ENCODE measurements around the gene ATP6V1C2. TPM values are rescaled to one million over a fixed set of nuclear protein-coding genes. Genes with fewer than 3 reads are reported as not detected.

The ATP6V1C2 gene
- total RNA-seq, 1 experiment from 2014 or later = 0.40 TPM

DNA sequence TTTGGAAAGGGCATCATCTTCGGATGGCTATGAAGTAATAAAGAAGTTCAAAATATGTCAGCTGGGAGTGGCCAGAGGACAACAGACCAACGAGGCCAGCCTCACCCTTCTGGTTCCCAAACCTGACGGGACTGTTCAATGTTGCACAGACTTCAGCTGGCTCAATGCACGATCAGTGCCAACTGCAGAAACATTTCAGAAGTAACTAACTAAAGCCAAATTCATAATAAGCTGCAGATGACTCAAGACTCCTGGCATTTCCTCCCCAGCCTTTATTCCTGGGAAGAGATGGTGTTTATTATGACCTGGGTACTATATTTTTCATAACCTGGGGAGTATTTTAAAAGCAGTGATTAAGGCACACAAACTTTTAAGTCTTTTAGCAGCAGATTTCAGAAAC lies 3.8 kb upstream of the ATP6V1C2 start:
- H3K79me2 ChIP-seq (ENCODE audit: low read length) = no peaks in the 10 kb centered on the region
- no TSS peak for BruUV-seq (replicated peaks)
- peak overlapping the region; percentile 36 for H3K27ac ChIP-seq (ENCODE audit: low read length)
- no peaks in the 10 kb centered on the region for H3K36me3 ChIP-seq (ENCODE audit: low read depth, low read length)
- peaks cover 47% of the 10 kb centered on the region for H3K4me1 ChIP-seq (ENCODE audit: insufficient read depth, low read length)
- H3K4me3 ChIP-seq (ENCODE audit: low read length) = peak overlapping the region; percentile 20; the same call in 1 of the 2 replicates
- H3K4me2 ChIP-seq (ENCODE audit: low read length) = peak overlapping the region; percentile 71
- DNase-seq (peak; percentile 91), ATAC-seq (peak; percentile 81)
- no peaks in the 10 kb centered on the region for H3K9me2 ChIP-seq (replicated peaks; ENCODE audit: low read length)
- H3K9ac ChIP-seq (ENCODE audit: low read length) = no peak overlapping the region
- no peaks in the 10 kb centered on the region for H3K9me3 ChIP-seq (ENCODE audit: low read length)
- peaks cover 21% of the 10 kb centered on the region for H3K27me3 ChIP-seq (ENCODE audit: low read length)
- no peaks in the 10 kb centered on the region for H4K20me1 ChIP-seq (ENCODE audit: low read length)
- TF ChIP-seq EZH2phosphoT487 (IDR thresholded peaks at IDR 0.05; ENCODE audit: borderline replicate concordance, low read length) = no peak
- TF ChIP-seq, protein P1, sequence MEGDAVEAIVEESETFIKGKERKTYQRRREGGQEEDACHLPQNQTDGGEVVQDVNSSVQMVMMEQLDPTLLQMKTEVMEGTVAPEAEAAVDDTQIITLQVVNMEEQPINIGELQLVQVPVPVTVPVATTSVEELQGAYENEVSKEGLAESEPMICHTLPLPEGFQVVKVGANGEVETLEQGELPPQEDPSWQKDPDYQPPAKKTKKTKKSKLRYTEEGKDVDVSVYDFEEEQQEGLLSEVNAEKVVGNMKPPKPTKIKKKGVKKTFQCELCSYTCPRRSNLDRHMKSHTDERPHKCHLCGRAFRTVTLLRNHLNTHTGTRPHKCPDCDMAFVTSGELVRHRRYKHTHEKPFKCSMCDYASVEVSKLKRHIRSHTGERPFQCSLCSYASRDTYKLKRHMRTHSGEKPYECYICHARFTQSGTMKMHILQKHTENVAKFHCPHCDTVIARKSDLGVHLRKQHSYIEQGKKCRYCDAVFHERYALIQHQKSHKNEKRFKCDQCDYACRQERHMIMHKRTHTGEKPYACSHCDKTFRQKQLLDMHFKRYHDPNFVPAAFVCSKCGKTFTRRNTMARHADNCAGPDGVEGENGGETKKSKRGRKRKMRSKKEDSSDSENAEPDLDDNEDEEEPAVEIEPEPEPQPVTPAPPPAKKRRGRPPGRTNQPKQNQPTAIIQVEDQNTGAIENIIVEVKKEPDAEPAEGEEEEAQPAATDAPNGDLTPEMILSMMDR (conservative IDR thresholded peaks at IDR 0.05; ENCODE audit: low read depth, low read length) = no peak
- no peak for TF ChIP-seq EZH2 (IDR thresholded peaks at IDR 0.05; ENCODE audit: low read length, unreplicated experiment)
- peak overlapping the region; percentile 54 for H2AFZ ChIP-seq (ENCODE audit: low read length)
- intact Hi-C loops (cut with micrococcal nuclease) = loop anchor here (5.0 to 10.0 kb wide), 3 partner anchors 40 to 415 kb away; partner anchors contain the start of gene PDIA6
- ChIA-PET POLR2A (ENCODE audit: unreplicated experiment) (interaction anchor here (0.5 to 0.6 kb wide), 2 partner anchors 36 to 408 kb away, joined by 3 to 4 read pairs; no protein-coding TSS in a partner anchor), CTCF (no interaction called here)
- H3F3A ChIP-seq (ENCODE audit: low read length, unreplicated experiment) = peaks cover 6% of the 10 kb centered on the region

DNA sequence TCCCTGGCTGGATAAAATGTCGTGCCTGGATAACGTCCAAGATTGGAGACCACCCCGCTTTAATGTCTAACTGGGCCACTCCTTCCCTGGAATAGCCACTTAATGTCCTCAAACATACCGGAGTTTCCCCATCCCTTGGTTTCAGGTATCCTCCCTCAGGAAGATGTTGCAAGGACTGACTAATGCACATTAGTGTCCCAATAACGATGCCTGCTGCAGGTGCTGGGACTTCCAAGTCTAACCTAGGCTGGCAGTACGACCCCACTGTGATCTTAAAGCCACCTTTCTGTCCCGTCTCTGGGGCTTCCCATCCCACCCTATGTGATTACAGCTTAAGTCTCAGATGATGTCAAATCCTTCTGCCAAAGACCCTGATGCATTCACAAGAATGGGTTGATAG lies 1.1 kb upstream of the ATP6V1C2 start:
- no peaks in the 10 kb centered on the region for H3K9me2 ChIP-seq (replicated peaks; ENCODE audit: low read length)
- H3F3A ChIP-seq (ENCODE audit: low read length, unreplicated experiment) = peaks cover 6% of the 10 kb centered on the region
- no peak overlapping the region for H3K9ac ChIP-seq (ENCODE audit: low read length)
- BruUV-seq (replicated peaks) = no TSS peak
- TF ChIP-seq, protein P1 (conservative IDR thresholded peaks at IDR 0.05; ENCODE audit: low read depth, low read length) = no peak
- TF ChIP-seq EZH2 (IDR thresholded peaks at IDR 0.05; ENCODE audit: low read length, unreplicated experiment) = no peak
- TF ChIP-seq EZH2phosphoT487 (IDR thresholded peaks at IDR 0.05; ENCODE audit: borderline replicate concordance, low read length) = no peak
- no peaks in the 10 kb centered on the region for H4K20me1 ChIP-seq (ENCODE audit: low read length)
- ChIA-PET POLR2A (ENCODE audit: unreplicated experiment) (no interaction called here), CTCF (no interaction called here)
- peaks cover 47% of the 10 kb centered on the region for H3K4me1 ChIP-seq (ENCODE audit: insufficient read depth, low read length)
- no peak overlapping the region for H3K27ac ChIP-seq (ENCODE audit: low read length)
- intact Hi-C loops (cut with micrococcal nuclease) = no loop called here
- no peaks in the 10 kb centered on the region for H3K9me3 ChIP-seq (ENCODE audit: low read length)
- ATAC-seq (no peak), DNase-seq (peak; percentile 57)
- H3K4me3 ChIP-seq (ENCODE audit: low read length) = no peak overlapping the region
- peaks cover 29% of the 10 kb centered on the region for H3K27me3 ChIP-seq (ENCODE audit: low read length)
- H3K79me2 ChIP-seq (ENCODE audit: low read length) = no peaks in the 10 kb centered on the region
- peak overlapping the region; percentile 83; the same call in 1 of the 2 replicates for H3K4me2 ChIP-seq (ENCODE audit: low read length)
- no peaks in the 10 kb centered on the region for H3K36me3 ChIP-seq (ENCODE audit: low read depth, low read length)
- H2AFZ ChIP-seq (ENCODE audit: low read length) = no peak overlapping the region

DNA sequence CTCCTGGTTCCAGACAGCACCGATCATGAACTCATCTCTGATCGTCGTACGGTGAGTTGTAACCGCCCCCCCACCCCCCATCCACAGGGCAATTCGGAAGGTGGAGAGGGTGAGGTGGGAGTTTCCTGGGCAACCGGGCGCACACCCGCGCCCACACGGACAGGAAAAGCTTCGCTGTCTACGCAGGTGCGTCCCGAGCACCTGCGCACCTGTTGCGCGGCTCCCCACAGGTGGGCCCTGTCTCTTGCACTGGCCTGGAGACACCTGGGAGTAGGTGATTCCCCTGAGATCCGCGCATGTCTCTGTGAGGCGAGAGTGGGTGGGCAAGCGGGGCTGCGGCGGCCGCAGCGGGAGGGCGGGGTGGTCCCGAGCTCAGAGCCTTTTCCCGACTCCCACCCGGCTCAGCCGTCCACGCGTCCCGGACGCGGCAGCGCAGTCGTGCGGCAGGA lies 459 bp upstream of the ATP6V1C2 start:
- ATAC-seq (no peak), DNase-seq (no peak)
- Histone ChIP-seq H3K4me1 (ENCODE audit: insufficient read depth, low read length) (peaks cover 47% of the 10 kb centered on the region), H3K36me3 (ENCODE audit: low read depth, low read length) (no peaks in the 10 kb centered on the region), H3K9me3 (ENCODE audit: low read length) (no peaks in the 10 kb centered on the region), H3K27me3 (ENCODE audit: low read length) (peaks cover 29% of the 10 kb centered on the region), H3K79me2 (ENCODE audit: low read length) (no peaks in the 10 kb centered on the region), H3K4me3 (ENCODE audit: low read length) (peak overlapping the region; percentile 66), H3K27ac (ENCODE audit: low read length) (no peak overlapping the region), H3K4me2 (ENCODE audit: low read length) (peak overlapping the region; percentile 83), H3K9me2 (replicated peaks; ENCODE audit: low read length) (no peaks in the 10 kb centered on the region), H3F3A (ENCODE audit: low read length, unreplicated experiment) (peaks cover 6% of the 10 kb centered on the region), H2AFZ (ENCODE audit: low read length) (peak overlapping the region; percentile 55; the same call in 1 of the 2 replicates), H3K9ac (ENCODE audit: low read length) (no peak overlapping the region), H4K20me1 (ENCODE audit: low read length) (no peaks in the 10 kb centered on the region)
- intact Hi-C loops (cut with micrococcal nuclease) = no loop called here
- no TSS peak for BruUV-seq (replicated peaks)
- CTCF ChIA-PET = no interaction called here
- TF ChIP-seq, protein P1 (conservative IDR thresholded peaks at IDR 0.05; ENCODE audit: low read depth, low read length) = no peak
- TF ChIP-seq EZH2phosphoT487 (IDR thresholded peaks at IDR 0.05; ENCODE audit: borderline replicate concordance, low read length) = peak; percentile 54; the same call in 1 of the 2 replicates
- POLR2A ChIA-PET (ENCODE audit: unreplicated experiment) = no interaction called here
